ENCODE data around the gene NLRP4.

Gene NLRP4, protein sequence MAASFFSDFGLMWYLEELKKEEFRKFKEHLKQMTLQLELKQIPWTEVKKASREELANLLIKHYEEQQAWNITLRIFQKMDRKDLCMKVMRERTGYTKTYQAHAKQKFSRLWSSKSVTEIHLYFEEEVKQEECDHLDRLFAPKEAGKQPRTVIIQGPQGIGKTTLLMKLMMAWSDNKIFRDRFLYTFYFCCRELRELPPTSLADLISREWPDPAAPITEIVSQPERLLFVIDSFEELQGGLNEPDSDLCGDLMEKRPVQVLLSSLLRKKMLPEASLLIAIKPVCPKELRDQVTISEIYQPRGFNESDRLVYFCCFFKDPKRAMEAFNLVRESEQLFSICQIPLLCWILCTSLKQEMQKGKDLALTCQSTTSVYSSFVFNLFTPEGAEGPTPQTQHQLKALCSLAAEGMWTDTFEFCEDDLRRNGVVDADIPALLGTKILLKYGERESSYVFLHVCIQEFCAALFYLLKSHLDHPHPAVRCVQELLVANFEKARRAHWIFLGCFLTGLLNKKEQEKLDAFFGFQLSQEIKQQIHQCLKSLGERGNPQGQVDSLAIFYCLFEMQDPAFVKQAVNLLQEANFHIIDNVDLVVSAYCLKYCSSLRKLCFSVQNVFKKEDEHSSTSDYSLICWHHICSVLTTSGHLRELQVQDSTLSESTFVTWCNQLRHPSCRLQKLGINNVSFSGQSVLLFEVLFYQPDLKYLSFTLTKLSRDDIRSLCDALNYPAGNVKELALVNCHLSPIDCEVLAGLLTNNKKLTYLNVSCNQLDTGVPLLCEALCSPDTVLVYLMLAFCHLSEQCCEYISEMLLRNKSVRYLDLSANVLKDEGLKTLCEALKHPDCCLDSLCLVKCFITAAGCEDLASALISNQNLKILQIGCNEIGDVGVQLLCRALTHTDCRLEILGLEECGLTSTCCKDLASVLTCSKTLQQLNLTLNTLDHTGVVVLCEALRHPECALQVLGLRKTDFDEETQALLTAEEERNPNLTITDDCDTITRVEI

DNA sequence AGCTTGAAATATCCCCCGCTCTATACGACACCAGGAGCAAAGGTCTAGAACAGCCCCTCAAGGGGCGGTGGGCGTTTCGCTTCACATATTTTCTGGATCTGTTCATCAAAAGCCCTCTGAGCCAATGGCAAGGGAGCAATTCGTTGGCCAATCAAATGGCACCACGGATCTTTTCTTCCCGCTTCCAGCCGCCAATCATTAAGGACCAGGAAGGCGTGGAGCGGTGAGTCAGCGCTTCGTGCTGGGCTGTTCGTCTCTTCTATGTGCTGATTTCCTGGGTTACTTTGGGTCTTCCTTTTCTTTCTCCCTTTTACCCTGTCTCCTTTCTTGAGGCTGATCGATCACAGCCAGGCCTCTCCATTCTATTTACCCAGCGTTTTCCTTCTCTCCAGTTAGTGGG lies at the start of gene NLRP4:
Gene NLRP4, plus strand, starts transcription at position 201 of the 400 bp plus-strand sequence. CDS start 15,541 bp downstream, outside the sequence.
- no peak for DNase-seq

DNA sequence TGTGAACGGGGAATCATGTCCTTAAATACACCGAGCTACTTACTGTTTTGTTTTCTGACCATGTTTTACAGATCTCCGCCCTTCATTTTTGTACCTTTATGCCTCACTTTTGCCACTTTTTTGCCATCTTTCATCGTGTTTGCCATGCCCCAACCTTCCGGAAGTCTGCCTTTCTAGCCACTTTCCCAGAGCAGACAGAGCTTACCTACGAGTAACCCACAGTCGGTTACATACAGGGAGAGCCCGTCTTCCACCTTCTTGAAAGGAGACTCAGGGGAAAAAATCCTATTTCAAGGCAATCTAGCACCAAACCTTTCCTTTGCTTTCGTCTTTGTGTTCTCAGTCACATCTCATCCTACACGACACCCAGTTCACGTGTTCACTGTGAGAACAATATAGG lies 41.3 kb upstream of the NLRP4 start:
- no peak for DNase-seq

DNA sequence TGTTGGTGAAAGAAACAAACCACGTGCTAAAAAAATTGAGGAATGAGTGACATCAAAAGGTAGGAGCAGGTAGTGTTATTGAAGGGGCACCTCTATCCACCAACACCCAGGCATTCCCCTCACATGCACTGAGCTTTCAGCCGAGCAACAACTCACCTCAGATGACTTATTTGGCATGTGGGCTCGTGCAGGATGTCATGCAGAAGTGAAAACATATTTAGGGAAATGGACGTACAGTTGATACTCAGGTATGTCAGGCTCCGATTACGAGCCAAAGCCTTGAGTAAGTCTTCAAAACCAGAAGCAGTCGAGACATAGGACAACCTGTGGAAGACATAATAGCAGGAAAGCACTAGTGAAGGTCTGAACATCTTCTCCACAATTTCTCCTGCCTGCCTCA lies 34.9 kb upstream of the NLRP4 start:
- DNase-seq = no peak

DNA sequence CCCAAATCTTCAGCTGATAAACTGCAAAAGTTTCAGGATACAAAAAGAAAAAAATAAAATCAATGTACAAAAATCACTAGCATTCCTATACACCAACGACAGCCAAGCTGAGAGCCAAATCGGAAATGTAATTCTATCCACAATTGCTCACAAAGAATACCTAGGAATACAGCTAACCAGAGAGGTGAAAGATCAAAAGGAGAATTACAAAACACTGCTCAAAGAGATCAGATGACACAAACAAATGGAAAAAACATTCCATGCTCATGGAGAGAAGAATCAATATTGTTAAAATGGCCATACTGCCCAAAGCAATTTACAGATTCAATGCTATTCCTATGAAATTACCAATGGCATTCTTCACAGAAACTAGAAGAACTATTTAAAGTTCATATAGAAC lies 34.1 kb upstream of the NLRP4 start:
- no peak for DNase-seq

DNA sequence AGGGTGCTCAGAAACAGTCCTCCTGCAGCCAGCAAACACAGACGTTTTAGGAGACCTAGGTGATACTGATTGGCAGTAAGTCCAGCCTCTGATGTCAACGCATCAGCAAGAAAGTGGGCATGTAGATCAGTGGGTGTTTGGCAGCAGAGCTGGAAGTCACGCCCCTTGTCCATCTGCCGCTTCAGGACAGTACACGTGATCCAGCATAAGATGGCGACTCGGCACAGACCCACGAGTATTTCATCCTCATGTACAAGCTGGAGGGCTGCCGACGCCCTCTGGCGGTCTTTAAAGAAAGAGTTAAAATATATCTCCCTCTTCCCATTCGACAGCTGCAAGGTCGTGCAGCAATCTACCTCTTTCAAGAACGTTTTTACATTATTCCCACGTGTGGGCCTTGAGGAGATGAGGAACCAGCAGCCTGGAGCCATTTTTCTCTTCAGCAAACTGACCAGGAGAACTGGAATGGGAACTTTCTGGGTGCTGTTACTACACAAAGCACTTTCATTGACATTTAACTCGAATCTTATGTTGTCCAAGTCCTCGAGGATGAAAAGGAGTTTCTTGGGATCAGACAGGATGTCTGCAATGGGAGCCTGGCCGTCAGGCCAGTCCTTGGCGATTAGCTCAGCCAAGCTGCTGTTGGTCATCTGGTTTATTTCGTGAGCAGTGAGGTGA lies 26.8 kb upstream of the NLRP4 start:
- DNase-seq = peak; percentile 22

DNA sequence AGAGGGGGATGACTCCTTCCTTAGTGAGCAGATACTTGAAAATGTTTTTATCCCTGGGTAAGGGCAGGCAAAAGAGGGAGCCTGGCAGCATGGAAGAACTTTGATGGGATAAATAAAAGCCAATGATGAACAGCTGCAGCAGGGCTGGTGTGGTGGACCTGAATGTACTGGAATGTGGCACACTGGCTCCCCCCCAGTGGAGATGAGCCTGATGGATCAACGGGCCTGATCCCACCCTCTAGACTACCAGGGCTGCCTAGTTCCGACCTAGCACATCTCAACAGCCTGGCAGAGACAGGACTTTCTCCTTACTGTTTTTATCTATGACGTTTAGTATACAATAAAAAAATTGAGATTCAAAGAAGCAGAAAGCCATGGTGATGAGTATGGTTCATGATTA lies 25.0 kb upstream of the NLRP4 start:
- no peak for DNase-seq

DNA sequence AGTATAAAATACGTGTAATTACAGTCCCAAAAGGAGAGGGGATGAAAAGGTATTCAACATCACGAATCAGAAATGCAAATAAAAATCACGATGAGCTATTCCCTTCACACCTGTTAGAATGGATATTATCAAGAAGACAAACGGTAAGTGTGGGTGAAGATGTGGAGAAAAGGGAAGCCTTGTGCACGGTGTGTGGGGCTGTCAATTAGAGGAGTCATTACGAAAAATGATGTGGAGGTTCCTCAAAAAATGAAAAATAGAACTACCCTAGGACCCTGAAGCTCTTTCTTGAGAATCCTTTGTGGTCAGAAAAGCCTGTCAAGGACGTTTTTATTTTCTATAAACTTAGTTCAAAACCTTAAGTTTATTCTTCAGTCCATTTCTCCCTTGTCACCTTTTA lies 23.9 kb upstream of the NLRP4 start:
- DNase-seq = no peak

DNA sequence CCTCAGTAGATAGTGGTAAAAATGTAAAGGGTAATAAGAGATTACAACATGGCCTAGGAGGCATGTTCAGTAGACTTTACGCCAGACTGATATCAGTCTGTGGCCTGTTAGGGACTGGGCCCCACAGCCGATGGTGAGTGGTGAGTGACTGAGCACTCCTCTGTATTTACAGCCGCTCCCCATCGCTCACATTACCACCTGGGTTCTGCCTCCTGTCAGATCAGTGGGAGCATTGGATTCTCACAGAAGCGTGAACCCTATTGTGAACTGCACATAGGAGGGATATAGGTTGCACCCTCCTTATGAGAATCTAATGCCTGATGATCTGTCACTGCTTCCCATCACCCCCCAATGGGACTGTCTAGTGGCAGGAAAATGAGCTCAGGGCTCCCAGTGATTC lies 22.4 kb upstream of the NLRP4 start:
- DNase-seq = no peak

DNA sequence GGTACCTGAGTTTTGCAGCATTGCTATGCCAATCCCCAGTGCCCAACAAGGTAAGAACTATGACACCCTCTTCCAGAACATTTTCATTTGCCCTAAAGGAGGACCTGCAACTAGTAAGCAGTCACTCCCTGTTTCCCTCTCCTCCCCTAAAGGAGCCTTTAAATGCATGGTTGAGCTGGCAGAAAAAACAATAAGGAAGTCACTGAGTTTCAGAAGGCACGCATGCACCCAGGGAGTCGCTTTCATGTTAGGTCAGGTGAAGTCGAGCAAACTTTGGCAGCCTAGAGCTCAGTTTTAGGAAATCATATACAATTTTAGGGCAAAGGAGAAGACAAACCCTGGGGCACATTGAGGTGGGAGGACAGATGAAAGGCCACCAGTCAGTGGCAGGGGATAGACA lies 16.3 kb upstream of the NLRP4 start:
- DNase-seq = no peak

DNA sequence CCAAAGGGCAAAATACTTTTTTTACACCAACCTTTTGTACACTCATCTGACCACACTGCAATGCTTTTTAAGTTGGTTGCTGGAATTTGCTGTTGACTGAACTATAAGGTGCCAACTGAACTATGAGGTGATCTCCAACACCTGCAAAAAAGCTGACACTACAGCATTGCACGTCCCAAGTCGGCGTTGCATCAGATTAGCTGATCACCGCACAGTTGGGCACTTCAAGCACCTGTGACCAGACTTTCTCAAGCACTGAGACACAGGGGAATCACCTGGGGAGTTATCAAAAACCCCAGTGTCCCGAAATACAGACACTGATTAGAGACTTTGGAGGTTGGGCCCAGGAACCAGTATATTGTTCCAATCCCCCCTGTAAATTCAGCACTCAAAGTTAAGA lies 5.7 kb upstream of the NLRP4 start:
- DNase-seq = no peak

DNA sequence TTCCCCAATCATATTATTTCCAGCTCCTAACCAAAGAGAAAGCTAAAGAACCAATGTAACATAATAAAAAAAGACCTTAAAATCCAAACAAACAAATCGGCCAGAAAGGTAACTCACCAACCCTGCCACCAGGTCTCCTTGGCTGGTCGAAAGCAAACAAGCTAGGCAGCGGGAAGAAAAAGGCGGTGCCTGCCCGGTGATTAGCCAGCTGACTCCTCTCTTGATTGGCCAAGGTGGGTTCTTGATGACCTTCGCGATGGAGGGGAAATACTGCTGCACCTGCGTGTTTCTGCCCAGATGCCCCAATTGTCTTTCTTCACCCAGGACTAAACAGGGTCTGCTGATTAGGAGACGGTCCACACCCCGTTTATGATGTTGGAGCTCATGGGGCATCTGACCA lies 4.5 kb upstream of the NLRP4 start, which contains the start of gene NLRP11:
Gene NLRP11, minus strand, starts transcription at position 154 of the 400 bp plus-strand sequence. CDS start 13,825 bp downstream, outside the sequence.
- DNase-seq = no peak

DNA sequence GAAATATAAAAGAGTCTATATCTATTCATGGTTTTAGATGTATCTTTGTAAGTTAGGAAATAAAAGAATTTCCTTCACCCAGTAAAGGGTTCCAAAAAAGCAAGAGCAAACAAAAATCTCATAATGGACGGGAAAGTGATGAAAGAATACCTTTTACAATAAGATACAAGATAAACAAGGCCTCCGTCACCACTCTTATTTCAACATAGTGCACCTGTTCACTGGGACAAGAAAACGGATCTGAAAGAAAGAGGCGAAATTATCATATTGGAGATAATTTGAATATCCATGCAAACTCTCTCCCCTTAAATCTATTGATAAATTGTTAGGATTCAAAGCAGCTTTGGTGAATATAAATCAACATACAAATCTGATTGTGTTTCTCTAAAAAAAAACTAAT lies 3.7 kb upstream of the NLRP4 start:
- DNase-seq = no peak

DNA sequence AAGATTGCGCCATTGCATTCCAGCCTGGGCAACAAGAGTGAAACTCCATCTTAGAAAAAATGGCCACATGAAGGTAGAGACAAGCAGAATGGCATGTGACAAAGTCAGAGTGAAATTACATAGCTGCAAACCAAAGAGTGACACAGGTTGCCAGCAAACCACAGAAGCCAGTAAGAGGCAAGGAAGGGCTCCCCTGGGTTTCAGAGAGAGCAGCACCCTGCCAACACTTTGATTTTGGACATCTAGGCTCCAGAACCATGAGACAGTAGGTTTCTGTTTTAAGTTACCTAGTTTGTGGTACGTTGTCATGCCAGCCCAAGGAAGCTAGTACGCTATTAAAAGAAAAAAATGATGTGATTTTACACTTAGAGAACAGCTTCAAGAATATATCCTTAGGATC lies 1.9 kb downstream of the NLRP4 start:
- no peak for DNase-seq

DNA sequence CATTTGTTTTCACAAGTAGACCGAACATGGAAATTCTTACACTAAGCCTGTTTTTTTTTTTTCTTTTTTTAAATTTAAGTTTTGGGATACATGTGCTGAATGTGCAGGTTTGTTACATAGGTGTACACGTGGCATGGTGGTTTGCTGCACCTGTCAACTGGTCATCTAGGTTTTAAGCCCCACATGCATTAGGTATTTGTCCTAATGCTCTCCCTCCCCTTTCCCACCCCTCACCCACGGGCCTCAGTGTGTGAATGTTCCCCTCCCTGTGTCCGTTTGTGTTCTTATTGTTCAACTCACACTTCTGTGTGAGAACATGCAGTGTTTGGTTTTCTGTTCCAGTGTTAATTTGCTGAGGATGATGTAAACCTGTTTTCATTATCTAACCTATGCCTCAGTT lies 2.6 kb downstream of the NLRP4 start:
- DNase-seq = no peak

DNA sequence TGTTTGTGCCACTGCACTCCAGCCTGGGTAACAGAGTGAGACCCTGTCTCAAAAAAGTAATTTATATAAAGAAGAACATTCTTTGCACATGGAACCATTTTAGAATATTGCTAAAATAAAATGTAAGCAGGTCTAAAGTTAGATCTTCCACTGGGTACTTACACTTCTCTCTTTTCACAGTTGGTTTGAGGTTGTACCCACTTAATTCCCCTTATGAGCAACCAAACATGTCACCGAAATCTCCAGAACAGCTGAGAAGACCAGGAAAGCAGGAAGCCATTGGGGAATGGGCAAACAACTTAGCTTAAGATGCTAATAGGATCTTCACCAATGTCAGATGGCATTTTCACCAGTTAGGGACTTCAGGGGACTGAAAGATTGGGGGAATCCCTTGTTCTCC lies 18.8 kb downstream of the NLRP4 start:
- DNase-seq = no peak

DNA sequence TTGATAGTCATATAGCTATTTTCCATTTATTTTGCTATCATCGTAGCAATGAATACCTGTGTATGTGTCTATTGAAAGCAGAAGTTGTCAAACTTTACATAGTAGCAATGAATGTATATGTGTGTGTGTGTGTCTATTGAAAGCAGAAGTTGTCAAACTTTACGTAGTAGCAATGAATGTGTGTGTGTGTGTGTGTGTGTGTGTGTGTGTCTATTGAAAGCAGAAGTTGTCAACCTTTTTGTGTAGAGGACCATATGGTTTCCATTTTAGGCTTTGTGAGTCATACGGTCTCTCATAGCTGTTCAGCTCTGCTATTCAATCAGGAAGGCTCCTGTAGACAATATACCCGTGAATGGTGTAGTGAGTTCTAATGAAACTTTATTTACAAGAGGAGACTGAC lies 20.8 kb downstream of the NLRP4 start:
- no peak for DNase-seq

DNA sequence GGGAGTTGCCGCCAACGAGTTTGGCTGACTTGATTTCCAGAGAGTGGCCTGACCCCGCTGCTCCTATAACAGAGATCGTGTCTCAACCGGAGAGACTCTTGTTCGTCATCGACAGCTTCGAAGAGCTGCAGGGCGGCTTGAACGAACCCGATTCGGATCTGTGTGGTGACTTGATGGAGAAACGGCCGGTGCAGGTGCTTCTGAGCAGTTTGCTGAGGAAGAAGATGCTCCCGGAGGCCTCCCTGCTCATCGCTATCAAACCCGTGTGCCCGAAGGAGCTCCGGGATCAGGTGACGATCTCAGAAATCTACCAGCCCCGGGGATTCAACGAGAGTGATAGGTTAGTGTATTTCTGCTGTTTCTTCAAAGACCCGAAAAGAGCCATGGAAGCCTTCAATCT lies 21.6 kb downstream of the NLRP4 start:
- no peak for DNase-seq

DNA sequence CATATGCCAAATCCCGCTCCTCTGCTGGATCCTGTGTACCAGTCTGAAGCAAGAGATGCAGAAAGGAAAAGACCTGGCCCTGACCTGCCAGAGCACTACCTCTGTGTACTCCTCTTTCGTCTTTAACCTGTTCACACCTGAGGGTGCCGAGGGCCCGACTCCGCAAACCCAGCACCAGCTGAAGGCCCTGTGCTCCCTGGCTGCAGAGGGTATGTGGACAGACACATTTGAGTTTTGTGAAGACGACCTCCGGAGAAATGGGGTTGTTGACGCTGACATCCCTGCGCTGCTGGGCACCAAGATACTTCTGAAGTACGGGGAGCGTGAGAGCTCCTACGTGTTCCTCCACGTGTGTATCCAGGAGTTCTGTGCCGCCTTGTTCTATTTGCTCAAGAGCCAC lies 22.1 kb downstream of the NLRP4 start:
- no peak for DNase-seq

DNA sequence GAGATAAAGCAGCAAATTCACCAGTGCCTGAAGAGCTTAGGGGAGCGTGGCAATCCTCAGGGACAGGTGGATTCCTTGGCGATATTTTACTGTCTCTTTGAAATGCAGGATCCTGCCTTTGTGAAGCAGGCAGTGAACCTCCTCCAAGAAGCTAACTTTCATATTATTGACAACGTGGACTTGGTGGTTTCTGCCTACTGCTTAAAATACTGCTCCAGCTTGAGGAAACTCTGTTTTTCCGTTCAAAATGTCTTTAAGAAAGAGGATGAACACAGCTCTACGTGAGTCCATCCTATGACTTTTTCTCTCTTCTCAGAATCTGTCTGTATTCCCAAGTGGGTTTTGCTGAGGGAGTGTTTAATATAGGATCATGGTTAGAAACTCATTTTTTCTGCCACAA lies 22.6 kb downstream of the NLRP4 start:
- DNase-seq = no peak

DNA sequence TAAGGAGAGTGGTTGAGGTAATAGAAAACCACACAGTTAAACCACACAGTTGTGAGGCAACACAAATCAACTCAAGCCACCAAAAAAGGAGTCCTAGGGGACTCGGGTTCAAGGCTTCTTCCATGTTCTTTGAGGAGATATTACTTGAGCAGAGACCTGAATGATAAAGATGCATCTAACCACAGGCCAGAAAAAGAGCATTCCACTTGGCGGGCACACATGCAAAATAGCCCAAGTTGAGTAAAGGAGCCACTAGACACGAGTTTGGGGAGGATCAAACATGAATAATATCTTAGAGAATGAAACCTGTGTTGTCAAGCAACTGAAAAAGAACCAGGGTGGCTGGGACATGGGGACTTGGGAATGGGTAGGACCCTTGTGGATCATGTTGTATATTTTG lies 30.2 kb downstream of the NLRP4 start:
- DNase-seq = no peak

DNA sequence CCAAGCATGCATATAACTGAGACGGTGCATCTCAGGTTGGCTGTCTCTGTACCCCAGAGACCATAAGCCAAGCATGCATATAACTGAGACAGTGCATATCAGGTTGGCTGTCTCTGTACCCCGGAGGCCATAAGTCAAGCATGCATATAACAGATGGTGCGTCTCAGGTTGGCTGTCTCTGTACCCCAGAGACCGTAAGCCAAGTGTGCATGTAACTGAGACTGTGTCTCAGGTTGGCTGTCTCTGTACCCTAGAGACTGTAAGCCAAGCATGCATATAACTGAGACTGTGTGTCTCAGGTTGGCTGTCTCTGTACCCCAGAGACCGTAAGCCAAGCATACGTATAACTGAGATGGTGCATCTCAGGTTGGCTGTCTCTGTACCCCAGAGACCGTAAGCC lies 30.8 kb downstream of the NLRP4 start:
- no peak for DNase-seq

DNA sequence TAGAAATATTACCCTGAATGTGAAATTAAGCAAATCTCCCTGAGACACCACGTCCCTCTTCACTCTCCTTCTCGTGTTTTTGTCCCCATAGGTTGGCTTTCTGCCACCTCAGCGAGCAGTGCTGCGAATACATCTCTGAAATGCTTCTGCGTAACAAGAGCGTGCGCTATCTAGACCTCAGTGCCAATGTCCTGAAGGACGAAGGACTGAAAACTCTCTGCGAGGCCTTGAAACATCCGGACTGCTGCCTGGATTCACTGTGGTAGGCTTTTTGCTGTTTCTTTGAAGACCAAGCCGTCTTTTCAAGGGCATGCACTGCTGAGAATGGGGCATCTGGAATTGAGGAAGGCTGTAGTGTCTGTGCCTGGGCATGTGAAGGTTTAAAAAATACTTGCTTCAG lies 34.4 kb downstream of the NLRP4 start:
- DNase-seq = no peak

DNA sequence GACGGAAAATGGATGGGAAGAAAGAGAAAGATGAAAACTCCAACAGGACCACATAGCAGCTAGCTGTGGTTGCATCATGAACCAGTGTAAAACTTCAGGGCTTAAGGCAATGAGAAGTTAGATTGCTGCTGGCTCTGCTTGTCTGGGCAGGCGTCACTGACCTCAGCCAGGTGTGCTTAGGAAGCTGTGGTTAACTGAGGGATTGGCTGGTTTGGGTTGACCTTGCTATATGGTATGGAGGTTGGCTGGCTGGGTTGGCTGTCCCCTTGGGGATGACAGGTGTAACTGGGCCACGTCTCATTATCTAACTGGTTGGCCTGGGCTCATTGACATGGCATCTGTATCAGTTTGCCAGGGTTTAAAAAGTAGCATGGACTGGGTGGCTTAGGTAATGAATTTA lies 40.9 kb downstream of the NLRP4 start:
- DNase-seq = no peak

All from NCI-H1048 (cell line).